ENCODE measurements around the gene SCGB2B2.

GRCh38 chr19:34649886-34650543 is 26.9 kb downstream of the SCGB2B2 start:
- TF ChIP-seq CTCF (IDR thresholded peaks at IDR 0.05) (no peak), POLR2A (IDR thresholded peaks at IDR 0.05) (no peak), POLR2AphosphoS5 (IDR thresholded peaks at IDR 0.05) (no peak)
